Stimulated activated memory B cell treated with anti-CD40 and anti-IgM and Interleukin-4, amounts not matched to agents 10 μg/mL and 1 μg/mL and 100 μg/mL, for 72 hours (primary cell): ENCODE measurements around the gene SOST.

Experiments
- ATAC-seq: fragments of 150-1000 bp; cut with Tn5 transposase; 2 replicates; pipeline ENCODE4 v1.10.0; 2021
- H3K27ac Mint-ChIP-seq: one replicate; pipeline ENCODE4 v1.8.0; 2022; ENCODE audit warnings: mild to moderate bottlenecking, mixed read lengths
- H3K27me3 Mint-ChIP-seq: one replicate; pipeline ENCODE4 v1.8.0; 2022; ENCODE audit warnings: mixed read lengths
- H3K36me3 Mint-ChIP-seq: one replicate; pipeline ENCODE4 v1.8.0; 2022; ENCODE audit warnings: mixed read lengths
- H3K4me1 Mint-ChIP-seq: one replicate; pipeline ENCODE4 v1.8.0; 2022; ENCODE audit warnings: mixed read lengths
- H3K4me3 Mint-ChIP-seq: one replicate; pipeline ENCODE4 v1.8.0; 2022; ENCODE audit warnings: mild to moderate bottlenecking, moderate library complexity, mixed read lengths
- H3K9me3 Mint-ChIP-seq: one replicate; pipeline ENCODE4 v1.8.0; 2022; ENCODE audit warnings: mixed read lengths

The SOST gene

DNA sequence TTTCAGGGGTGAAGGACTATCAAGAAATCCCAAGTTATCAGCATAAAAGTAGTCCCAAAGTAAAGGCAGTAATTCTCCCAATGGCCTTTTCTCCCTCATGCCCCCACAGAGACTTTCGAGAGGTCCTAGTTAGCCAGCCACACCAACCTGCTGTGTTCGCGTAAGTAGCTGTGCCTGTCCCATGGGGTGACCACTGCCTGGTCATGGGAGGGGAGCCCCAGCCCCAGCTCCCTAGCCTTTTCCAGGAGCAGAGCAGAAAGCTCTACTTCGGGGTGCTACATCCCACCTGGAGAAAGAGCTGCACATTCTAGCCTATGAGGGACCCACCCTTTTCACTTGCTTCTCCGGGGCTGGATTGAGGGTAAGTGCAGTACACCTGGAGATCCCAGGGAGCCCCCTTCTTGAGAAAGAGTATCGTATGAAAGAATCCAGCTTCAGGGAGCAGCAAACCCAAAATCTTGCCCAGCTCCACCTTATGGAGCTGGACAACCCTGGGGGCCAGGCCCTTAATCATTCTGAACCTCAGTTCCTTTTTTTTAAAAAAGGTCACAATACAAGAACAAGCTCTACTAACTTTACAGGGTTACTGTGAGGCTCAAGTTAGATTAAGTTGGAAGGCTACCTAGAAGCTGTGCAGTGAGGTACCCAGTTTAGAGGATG lies 8.6 kb upstream of the SOST start:
- Mint-ChIP-seq H3K36me3 (peaks cover 18% of the 10 kb centered on the region), H3K4me3 (no peak overlapping the region), H3K27ac (no peak overlapping the region), H3K4me1 (peaks cover 9% of the 10 kb centered on the region), H3K27me3 (no peaks in the 10 kb centered on the region), H3K9me3 (no peaks in the 10 kb centered on the region)
- ATAC-seq: no peak

DNA sequence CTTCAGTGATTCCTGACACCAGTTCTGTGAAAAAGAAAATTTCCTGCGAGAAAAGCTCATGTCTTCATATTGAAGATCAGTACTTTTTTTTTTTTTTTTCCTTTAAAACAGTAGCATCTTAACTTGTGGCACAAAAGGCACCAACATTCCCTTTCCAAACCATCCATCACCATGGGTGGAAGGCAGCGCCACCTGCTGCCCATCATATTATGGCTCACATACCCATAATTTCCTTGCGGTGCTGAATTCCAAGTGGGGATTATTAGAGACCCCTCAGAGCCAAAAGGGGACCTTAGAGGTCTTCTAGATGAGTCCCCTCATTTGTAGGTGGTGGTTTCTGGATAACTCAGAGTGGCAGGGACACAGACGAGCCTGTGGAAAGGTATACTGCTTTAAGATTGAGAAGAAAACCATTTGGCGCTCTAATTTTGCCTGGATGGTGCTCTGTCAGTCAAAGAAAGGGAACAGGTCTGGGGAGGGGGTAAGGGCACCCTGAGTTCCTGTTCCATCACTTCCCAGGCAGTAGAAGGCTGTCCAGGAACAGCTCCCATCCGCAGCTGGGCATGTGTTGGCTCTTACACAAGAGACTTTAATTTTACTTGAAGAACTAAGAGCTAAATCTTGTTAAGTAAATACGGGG lies 7.9 kb upstream of the SOST start:
- no peaks in the 10 kb centered on the region for H3K27me3 Mint-ChIP-seq
- peaks cover 15% of the 10 kb centered on the region for H3K36me3 Mint-ChIP-seq
- no peaks in the 10 kb centered on the region for H3K9me3 Mint-ChIP-seq
- H3K27ac Mint-ChIP-seq: no peak overlapping the region
- H3K4me3 Mint-ChIP-seq: no peak overlapping the region
- H3K4me1 Mint-ChIP-seq: peaks cover 9% of the 10 kb centered on the region
- no peak for ATAC-seq

DNA sequence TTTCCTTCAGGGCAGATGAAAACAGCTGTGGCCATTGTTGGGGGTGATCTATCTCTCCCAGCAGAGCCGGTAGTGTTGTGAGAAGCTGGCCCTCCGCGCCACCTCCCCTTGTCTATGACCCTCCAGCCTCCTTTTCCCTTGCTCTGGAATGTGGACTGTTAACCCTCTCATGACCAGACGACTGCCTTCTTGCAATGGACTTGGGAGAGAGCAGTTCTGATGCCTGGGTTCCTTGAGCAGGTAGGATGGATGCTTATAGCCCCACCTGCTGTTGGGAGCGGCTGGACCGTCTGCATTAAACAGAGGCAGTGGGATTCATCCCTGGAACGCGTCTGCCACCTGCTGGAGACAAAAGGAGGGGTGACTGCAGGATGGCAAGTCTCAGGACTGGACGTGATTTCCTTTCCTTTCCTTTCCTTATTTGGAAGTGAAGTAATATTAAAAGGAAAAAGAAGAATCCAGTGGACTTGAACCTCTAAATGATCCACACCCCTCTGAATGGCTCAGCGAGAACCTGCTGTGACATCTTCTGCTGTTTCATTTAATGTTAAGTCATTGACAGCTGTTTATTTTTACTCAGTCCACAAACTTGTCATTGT lies 1.8 kb upstream of the SOST start:
- H3K27me3 Mint-ChIP-seq: peaks cover 38% of the 10 kb centered on the region
- no peaks in the 10 kb centered on the region for H3K9me3 Mint-ChIP-seq
- no peaks in the 10 kb centered on the region for H3K36me3 Mint-ChIP-seq
- ATAC-seq: peak; percentile 87
- H3K4me1 Mint-ChIP-seq: no peaks in the 10 kb centered on the region
- H3K27ac Mint-ChIP-seq: no peak overlapping the region
- H3K4me3 Mint-ChIP-seq: no peak overlapping the region

- peaks cover 40% of the 10 kb centered on the region for H3K27me3 Mint-ChIP-seq
- H3K27ac Mint-ChIP-seq: no peak overlapping the region
- H3K9me3 Mint-ChIP-seq: no peaks in the 10 kb centered on the region
- no peaks in the 10 kb centered on the region for H3K36me3 Mint-ChIP-seq
- H3K4me3 Mint-ChIP-seq: no peak overlapping the region
- H3K4me1 Mint-ChIP-seq: no peaks in the 10 kb centered on the region
- ATAC-seq: no peak
Measured at GRCh38 chr17:43759836-43760235, 1.2 kb upstream of the SOST start.

GRCh38 chr17:43758086-43758485 lies 505 bp downstream of the SOST start:
- no peaks in the 10 kb centered on the region for H3K9me3 Mint-ChIP-seq
- no peak overlapping the region for H3K27ac Mint-ChIP-seq
- H3K4me3 Mint-ChIP-seq: no peak overlapping the region
- H3K36me3 Mint-ChIP-seq: no peaks in the 10 kb centered on the region
- ATAC-seq: no peak
- no peaks in the 10 kb centered on the region for H3K4me1 Mint-ChIP-seq
- peaks cover 54% of the 10 kb centered on the region for H3K27me3 Mint-ChIP-seq

- H3K27ac Mint-ChIP-seq: no peak overlapping the region
- no peaks in the 10 kb centered on the region for H3K4me1 Mint-ChIP-seq
- no peaks in the 10 kb centered on the region for H3K36me3 Mint-ChIP-seq
- H3K9me3 Mint-ChIP-seq: no peaks in the 10 kb centered on the region
- ATAC-seq: no peak
- no peak overlapping the region for H3K4me3 Mint-ChIP-seq
- H3K27me3 Mint-ChIP-seq: peaks cover 63% of the 10 kb centered on the region
Measured at GRCh38 chr17:43757171-43757660, 1.4 kb downstream of the SOST start.

GRCh38 chr17:43756201-43756600 lies 2.4 kb downstream of the SOST start:
- peaks cover 73% of the 10 kb centered on the region for H3K27me3 Mint-ChIP-seq
- no peak for ATAC-seq
- H3K4me3 Mint-ChIP-seq: no peak overlapping the region

GRCh38 chr17:43755389-43755875 lies 3.2 kb downstream of the SOST start:
- Mint-ChIP-seq H3K36me3 (no peaks in the 10 kb centered on the region), H3K27me3 (peaks cover 81% of the 10 kb centered on the region), H3K4me3 (no peak overlapping the region), H3K27ac (no peak overlapping the region), H3K4me1 (no peaks in the 10 kb centered on the region), H3K9me3 (no peaks in the 10 kb centered on the region)
- ATAC-seq: no peak

More at GRCh38 chr17:43756201-43756600, 2.4 kb downstream of the SOST start:
- Mint-ChIP-seq H3K36me3 (no peaks in the 10 kb centered on the region), H3K27ac (no peak overlapping the region), H3K9me3 (no peaks in the 10 kb centered on the region), H3K4me1 (no peaks in the 10 kb centered on the region)

GRCh38 chr17:43754947-43755346 lies 3.6 kb downstream of the SOST start:
- Mint-ChIP-seq H3K9me3 (no peaks in the 10 kb centered on the region), H3K27me3 (peaks cover 85% of the 10 kb centered on the region), H3K36me3 (no peaks in the 10 kb centered on the region), H3K27ac (no peak overlapping the region), H3K4me3 (no peak overlapping the region), H3K4me1 (peaks cover 2% of the 10 kb centered on the region)
- ATAC-seq: no peak

DNA sequence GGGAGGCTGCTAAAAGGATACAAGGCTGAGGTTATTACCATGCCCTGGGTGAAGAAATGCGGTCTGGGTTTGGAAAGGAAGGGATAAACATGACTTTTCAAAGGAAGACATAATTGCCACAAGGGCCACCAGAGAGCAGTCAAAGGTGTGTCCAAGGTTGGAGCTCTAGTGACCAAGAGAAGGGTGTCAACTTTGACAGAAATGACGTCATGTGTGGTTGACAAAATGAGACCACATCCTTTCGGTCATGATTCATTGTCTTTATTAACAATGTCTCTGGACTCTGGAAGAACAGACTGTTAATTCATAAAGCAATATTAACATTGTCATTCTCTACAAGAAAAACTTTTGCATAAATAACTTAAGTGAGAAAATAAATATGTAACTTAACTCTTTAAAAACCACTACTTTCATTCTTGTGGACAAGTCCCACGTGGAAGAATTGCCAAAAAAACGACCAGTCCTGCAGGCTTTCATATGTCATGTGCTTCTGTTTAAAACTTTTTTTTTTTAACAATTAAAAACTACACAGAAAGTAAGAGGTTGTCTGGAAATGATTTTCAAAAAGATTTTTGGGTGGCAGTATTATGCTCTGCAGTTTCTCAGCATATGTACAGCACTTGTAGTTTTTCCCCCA lies 5.0 kb downstream of the SOST start:
- Mint-ChIP-seq H3K4me3 (no peak overlapping the region), H3K27me3 (peaks cover 86% of the 10 kb centered on the region), H3K36me3 (no peaks in the 10 kb centered on the region), H3K9me3 (no peaks in the 10 kb centered on the region), H3K27ac (no peak overlapping the region), H3K4me1 (peaks cover 9% of the 10 kb centered on the region)
- ATAC-seq: no peak

DNA sequence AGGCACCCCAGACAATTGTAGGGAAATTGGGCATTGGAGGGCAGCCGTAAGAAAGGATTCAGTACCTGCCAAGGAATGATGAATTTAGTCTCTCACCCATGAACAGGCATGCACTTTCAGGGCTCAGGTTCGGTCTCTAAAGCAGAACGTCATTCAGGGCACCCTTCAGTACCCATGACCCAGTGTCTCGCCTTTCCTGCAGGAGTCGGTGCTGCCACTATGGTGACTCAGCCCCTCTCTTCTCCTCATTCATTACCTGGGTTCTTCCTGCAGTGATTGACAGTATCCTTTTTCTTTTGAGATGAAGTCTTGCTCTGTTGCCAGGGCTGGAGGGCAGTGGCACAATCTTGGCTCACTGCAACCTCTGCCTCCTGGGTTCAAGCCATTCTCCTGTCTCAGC lies 8.4 kb downstream of the SOST start:
- Mint-ChIP-seq H3K36me3 (no peaks in the 10 kb centered on the region), H3K27me3 (peaks cover 70% of the 10 kb centered on the region), H3K4me3 (no peak overlapping the region), H3K4me1 (peaks cover 9% of the 10 kb centered on the region), H3K27ac (no peak overlapping the region), H3K9me3 (no peaks in the 10 kb centered on the region)
- no peak for ATAC-seq

GRCh38 chr17:43745541-43745940 lies 13.1 kb downstream of the SOST start:
- H3K36me3 Mint-ChIP-seq: no peaks in the 10 kb centered on the region
- peaks cover 72% of the 10 kb centered on the region for H3K27me3 Mint-ChIP-seq
- H3K4me1 Mint-ChIP-seq: peaks cover 9% of the 10 kb centered on the region
- H3K4me3 Mint-ChIP-seq: no peak overlapping the region
- no peak for ATAC-seq
- no peak overlapping the region for H3K27ac Mint-ChIP-seq
- no peaks in the 10 kb centered on the region for H3K9me3 Mint-ChIP-seq

GRCh38 chr17:43741636-43742035 lies 17.0 kb downstream of the SOST start:
- ATAC-seq: no peak
- Mint-ChIP-seq H3K9me3 (no peaks in the 10 kb centered on the region), H3K4me3 (no peak overlapping the region), H3K27me3 (peaks cover 91% of the 10 kb centered on the region), H3K36me3 (no peaks in the 10 kb centered on the region), H3K4me1 (no peaks in the 10 kb centered on the region), H3K27ac (no peak overlapping the region)

GRCh38 chr17:43740541-43740940 lies 18.1 kb downstream of the SOST start:
- H3K36me3 Mint-ChIP-seq: no peaks in the 10 kb centered on the region
- peaks cover 80% of the 10 kb centered on the region for H3K27me3 Mint-ChIP-seq
- ATAC-seq: no peak
- no peaks in the 10 kb centered on the region for H3K9me3 Mint-ChIP-seq
- no peak overlapping the region for H3K4me3 Mint-ChIP-seq
- H3K4me1 Mint-ChIP-seq: no peaks in the 10 kb centered on the region
- no peak overlapping the region for H3K27ac Mint-ChIP-seq

- Mint-ChIP-seq H3K9me3 (peaks cover 3% of the 10 kb centered on the region), H3K27ac (no peak overlapping the region), H3K36me3 (no peaks in the 10 kb centered on the region), H3K4me1 (no peaks in the 10 kb centered on the region), H3K4me3 (no peak overlapping the region), H3K27me3 (peaks cover 52% of the 10 kb centered on the region)
- ATAC-seq: no peak
Measured at GRCh38 chr17:43737722-43738121, 20.9 kb downstream of the SOST start.
